ENCODE data around the gene CACNA1C.

Gene CACNA1C
- 1.3 to 1.6 reads per million in 2 donors for total RNA-seq

DNA sequence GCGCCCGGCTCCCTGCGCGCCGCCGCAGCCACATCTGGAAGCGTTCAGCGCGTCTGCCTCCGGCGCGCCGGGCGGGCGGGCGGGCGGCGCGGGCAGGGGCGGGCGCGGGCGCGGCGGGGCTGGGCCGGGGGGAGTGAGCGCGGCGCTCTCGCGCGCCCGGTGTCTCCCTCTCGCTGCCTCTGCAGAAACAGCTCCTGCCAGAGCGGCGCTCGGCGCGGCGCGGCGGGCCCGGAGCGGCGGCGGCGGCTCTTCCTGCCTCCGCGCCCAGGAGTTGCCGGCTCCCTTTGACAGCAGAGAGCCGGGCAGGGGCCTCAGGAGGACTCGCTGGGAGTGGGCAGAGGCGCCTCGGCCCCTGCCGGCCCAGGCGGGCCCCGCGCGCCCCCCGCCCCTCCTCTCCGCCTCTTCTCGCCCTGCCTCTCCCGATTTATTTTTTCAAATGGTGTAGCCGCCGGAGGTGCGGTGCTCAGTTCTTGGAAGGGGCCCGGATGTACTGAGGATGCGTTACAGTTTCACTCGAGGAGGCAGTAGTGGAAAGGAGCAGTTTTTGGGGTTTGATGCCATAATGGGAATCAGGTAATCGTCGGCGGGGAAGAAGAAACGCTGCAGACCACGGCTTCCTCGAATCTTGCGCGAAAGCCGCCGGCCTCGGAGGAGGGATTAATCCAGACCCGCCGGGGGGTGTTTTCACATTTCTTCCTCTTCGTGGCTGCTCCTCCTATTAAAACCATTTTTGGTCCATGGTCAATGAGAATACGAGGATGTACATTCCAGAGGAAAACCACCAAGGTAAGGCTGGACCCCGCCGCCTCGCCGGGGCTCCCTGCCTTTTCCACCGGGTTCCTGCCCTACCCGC is at the start of gene CACNA1C:
Gene CACNA1C, plus strand, starts transcription at position 162 of the 853 bp plus-strand sequence. Its CDS starts 576 bp downstream, at position 738.
- no peak for DNase-seq

GRCh38 chr12:2003676-2004112 is 49.1 kb upstream of the CACNA1C start:
- no peak for DNase-seq

DNA sequence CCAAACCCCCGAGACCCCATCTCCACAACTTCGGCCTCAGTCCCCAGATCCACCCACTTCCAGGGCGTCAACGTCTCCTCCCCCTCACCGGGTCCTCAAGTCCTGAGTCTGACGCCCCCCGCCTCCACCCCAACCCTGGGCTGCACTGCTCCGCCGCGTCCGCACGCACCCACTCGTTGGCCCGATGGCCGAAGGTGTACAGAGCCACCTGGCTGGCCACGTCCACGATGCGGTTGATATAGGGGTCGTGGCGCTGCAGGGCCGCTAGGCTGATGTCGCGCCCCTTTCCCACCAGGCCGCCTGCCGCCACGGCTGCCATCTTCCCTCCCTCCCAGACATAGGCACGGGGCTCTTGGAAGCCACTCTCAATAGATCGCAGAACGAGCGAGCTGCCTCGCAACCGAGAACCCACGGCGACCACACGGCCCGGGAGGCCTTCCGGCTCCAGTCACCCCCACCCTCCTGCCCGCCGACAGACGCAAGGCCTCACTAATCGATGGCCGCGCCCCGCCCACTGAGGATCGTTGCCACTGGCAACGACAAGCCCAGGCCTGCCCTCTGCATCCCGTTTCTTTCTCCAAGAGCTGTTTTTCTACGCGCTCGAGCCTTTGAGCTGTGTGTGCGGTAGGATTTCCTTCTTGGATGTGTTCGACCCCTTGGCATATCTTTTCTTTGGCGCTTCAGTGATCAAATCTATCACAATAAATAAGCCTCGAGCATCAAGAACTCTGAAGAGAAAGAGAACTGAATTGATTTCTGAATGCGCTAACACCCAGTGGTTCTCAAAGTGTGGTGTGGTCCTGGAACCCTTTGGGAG is 48.5 kb upstream of the CACNA1C start, which contains the start of gene DCP1B:
Gene DCP1B, minus strand, starts transcription at position 345 of the 817 bp plus-strand sequence. Its CDS starts 26 bp downstream, at position 319.
- DNase-seq = peak; percentile 88

- no peak for DNase-seq
Observed at GRCh38 chr12:2008677-2009076, 44.1 kb upstream of the CACNA1C start.

DNA sequence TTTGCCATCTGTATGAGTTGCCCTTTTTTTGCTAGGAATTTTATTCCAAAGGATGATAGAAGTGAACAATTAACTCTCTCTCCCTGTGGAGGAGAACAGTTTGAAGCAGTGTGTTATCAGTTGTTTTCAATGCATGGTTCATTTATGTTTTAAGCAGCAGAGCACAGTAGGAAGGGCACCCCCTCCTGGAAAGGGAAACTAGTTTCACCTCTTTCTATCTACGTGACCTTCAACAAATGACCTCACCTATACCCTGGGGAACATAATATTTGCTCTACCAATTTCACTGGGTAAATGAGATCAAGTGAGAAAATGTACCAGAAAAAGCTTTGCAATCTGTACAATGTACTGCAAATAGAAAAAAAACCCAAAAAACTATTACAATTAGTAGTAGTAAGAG is 43.2 kb upstream of the CACNA1C start:
- no peak for DNase-seq

DNA sequence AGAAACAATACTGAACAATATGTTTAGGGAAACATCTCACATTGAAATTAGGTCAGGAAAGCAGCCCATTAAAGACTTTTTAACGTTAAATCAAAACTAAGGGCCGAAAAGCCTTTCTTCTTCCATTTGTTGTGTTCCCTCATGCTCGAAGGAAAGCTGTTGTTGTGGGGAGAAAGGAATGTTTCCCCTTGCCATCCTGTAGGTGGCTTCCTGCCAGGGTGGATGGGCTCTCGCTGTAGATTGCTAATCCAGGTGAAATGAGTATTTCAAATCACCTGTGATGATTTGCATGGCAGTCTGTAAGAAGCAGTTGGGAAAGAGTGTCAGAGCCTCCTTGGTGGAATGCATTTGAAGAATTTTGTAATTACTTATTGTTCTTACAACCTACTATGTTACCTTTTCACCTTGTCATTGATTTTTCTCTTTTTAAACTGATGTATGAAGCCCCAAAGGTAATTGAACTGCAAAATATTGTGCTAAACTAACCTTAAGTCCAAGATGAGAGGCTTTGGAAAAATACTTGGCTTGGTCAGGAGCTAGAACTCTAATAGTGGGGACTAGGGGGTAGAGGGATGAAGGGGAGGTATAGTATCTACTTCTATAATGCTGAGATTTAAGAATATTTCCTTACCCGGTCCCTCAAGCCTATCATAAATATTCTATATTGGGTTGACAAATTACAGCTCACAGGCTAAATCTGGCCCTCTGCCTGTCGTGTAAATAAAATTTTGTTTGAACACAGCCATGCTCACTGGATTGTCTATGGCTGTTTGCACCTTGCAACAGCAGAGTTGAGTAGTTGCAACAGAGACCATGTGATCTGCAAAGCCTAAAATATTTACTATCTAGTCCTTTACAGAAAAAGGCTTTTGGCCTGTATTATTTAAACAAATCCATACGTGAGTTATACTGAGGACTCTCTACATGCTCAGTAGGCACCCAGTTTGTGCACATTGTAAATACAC is 40.9 kb upstream of the CACNA1C start:
- DNase-seq = no peak

- no peak for DNase-seq
Observed at GRCh38 chr12:2013086-2013485, 39.7 kb upstream of the CACNA1C start.

DNA sequence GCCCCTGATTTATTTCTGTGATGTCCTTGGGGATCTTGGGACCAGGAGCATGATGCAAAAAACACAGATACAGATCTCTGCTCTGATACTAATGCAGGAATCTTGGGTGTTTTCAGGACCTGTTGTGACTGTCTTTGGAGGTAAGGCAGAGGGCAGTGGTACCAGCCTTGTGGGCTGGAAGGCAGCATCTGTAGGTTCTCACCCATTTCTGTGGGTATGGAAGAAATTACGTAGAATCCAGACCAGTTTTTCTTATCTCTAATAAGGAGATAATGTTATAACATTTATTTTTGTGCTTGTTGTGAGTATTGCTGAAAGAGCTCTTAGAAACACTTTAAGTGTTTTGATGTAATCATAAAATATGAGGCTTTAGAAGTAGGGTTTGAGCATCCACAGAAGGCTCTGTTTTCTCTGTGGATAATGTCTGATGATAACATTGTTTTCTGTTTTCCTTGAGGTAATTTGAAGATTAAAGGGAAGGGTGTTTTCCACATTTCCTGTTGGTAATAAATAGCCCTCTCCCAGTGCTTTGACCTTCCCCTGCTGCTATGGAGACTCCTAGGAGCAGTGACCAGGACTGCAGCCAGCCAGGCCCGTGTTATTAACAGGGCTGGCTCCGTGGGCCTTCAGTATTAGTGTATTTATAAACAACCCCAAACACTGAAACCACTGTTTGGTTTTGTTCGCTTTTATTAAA is 39.1 kb upstream of the CACNA1C start:
- DNase-seq = no peak

- no peak for DNase-seq
Observed at GRCh38 chr12:2014231-2014630, 38.6 kb upstream of the CACNA1C start.

- DNase-seq = no peak
Observed at GRCh38 chr12:2016862-2017545, 35.8 kb upstream of the CACNA1C start.

GRCh38 chr12:2017546-2018337 is 35.0 kb upstream of the CACNA1C start:
- no peak for DNase-seq

GRCh38 chr12:2018391-2018790 is 34.4 kb upstream of the CACNA1C start:
- no peak for DNase-seq

DNA sequence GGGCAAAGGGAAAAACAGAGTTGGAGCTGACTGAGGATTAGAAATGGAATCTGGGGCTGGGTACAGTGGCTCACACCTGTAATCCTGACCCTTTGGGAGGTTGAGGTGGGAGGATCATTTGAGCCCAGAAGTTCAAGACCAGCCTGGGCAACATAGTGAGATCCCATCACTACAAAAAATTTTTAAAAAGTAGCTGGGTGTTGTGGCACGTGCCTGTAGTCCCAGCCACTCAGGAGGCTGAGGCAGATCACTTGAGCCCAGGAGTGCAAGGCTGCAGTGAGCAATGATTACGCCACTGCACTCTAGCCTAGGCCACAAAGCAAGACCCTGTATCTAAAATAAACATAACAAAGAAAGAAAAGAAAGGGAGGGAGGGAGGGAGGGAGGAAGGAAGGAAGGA is 33.7 kb upstream of the CACNA1C start:
- DNase-seq = no peak

DNA sequence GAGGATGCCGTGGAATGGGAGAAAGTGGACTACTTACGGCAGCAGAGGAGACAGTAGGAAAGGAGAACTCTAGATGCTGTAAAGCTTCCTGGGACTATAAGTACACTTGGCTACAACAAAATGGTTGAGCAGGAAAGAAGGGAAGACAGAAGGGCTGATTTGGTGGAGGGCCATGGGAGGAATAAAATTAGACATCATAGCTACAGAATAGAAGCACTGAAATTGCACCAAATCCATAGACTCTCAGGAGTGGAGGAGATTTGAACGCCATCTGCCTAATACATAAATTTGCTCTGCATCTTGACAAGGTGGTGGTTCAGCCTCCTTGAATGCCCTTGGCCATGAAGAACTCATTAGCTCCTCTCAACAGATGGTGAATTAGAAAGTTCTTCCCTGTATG is 32.3 kb upstream of the CACNA1C start:
- no peak for DNase-seq

GRCh38 chr12:2023365-2023764 is 29.4 kb upstream of the CACNA1C start:
- DNase-seq = no peak

DNA sequence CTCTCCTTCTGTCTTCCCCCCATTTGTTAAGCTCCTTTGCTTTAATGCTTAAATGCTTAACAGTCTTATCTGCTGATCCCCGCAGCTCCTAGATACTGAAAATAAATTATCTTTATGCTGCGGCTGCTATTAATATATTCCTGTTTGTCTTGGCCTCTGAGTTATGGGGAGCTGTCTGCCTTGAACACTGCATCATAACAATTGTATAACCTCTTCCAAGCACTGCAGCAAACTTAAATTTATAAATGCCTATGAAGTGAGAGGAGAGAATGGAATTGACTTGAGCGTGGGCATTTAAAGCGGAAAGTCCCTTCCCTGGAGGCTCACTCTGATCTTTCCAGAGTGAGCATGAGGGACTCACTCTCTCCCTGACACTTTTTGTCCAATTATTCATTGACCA is 25.4 kb upstream of the CACNA1C start:
- DNase-seq = no peak

- DNase-seq = no peak
Observed at GRCh38 chr12:2029851-2030250, 22.9 kb upstream of the CACNA1C start.

DNA sequence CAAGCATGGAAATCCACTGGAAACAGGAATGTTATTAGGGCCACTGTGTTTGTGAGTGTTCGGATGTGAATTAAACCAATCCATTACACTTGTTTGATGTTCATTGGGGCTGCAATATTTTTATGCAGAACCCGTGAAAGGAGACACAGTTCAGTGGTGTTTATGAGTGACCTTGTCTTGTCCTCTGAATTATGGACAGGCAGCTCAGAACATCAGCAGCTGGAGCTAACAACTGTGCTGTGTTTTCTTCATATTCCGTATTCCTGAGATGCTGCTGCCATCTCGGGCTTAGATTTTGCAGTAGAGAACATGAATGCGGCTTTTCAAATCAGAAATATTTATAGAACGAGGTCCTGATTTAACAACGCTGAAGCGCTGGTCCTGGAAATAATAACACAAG is 20.3 kb upstream of the CACNA1C start:
- no peak for DNase-seq

DNA sequence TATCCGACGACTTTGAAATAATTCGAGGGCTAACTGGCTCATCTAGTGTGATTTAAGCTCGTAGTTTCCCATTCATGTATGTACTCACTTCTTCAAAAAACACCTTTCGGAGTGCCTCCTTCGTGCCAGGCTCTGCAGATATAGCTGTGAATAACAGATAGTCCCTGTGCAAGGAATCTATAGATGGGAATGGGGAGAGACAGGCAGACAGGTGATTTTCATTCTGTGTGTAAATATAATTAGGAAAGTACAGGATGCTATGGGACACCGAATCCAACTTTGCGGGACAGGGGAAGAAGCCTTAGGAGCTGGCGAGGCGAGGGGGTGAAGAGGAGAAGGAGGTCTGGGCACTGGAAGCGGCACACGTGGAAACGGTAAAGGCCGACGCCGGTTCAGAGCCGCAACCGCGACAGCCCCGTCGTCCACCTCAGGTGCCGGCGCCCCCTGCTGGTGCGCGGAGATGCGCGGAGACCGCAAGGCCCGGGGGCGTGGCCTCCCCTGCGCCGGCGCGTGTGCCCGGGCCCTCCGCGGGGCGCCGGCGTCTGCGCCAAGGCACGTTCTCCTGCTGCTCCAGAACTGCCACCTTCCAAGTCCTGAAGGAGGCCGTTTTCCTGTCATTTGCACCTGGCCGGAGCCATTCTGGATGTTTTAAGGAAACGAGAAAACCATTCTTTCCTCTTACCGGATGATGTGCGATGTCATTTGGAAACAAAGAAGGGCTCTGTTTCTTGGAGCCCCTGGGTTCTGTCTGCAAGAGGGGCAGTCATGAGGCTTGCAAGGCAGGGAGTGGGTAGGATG is 18.0 kb upstream of the CACNA1C start:
- DNase-seq = peak; percentile 69

Measured in activated gamma-delta T cell (primary cell).